GM19467 (cell line): ENCODE data around the gene BCAS3.

Source experiments
- ATAC-seq: cut with Tn5 transposase; IDR thresholded peaks from one replicate; pipeline ENCODE4 v1.9.1; 2021; ENCODE audit warnings: mild to moderate bottlenecking, moderate library complexity; ENCODE audit not compliant: unreplicated experiment

The BCAS3 gene

DNA sequence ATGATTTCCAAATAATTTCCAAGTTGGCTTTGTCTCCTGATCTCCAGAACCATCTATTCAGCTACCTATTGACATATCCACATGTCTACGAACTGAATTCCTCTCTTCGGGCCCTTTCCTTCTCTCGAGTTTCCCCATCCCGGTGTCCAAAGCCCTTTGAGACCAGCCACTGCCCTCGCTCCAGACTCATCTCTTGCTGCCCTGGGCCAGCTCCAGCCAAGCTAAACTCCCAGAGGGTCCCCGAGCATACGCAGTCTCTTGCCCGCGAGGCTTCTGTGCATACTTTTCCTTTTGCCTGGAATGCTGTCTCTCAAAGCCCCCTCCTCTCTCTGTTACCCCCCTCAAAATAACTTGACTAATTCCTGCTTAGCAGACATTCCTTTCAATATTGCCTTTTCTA, 694.8 kb downstream of the BCAS3 start:
- no peak for ATAC-seq

- no peak for ATAC-seq
These were observed 699.5 kb downstream of the BCAS3 start for GRCh38 chr17:61376931-61377838.

- ATAC-seq: no peak
These were observed 701.2 kb downstream of the BCAS3 start for GRCh38 chr17:61378658-61379456.

GRCh38 chr17:61379457-61380216, 702.0 kb downstream of the BCAS3 start:
- no peak for ATAC-seq

DNA sequence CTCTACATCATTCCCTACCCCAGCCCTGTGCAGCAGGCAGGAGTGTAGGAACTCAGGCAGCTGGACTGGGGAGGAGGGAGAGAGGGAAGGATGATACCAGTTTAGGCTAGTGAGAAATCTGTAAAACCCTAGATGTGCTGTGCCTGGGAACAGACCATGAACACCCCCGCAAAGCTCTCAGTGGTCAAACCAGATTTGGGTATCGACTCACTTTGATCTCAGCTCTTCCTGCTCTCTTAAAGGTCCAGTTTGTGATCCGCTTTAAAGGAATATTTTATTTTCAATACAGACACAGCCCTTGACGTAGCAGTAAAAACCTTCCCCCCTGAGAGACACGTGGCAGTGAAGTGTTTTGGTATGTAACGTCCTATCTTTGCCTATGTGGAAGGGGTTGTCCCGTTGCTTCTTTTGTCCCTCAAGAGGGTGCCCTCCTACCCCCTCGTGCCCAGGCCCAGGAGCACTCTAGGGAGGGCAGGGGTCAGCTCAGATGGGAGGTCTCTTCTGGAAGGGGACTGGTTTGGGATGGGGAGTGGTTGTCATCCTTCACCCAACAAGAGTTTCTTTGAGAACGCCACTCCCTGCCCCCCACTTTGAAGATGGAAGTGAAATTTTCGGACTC, 702.7 kb downstream of the BCAS3 start:
- no peak for ATAC-seq

- ATAC-seq: no peak
These were observed 703.3 kb downstream of the BCAS3 start for GRCh38 chr17:61380836-61381525.

GRCh38 chr17:61381537-61381936, 703.9 kb downstream of the BCAS3 start:
- ATAC-seq: no peak

DNA sequence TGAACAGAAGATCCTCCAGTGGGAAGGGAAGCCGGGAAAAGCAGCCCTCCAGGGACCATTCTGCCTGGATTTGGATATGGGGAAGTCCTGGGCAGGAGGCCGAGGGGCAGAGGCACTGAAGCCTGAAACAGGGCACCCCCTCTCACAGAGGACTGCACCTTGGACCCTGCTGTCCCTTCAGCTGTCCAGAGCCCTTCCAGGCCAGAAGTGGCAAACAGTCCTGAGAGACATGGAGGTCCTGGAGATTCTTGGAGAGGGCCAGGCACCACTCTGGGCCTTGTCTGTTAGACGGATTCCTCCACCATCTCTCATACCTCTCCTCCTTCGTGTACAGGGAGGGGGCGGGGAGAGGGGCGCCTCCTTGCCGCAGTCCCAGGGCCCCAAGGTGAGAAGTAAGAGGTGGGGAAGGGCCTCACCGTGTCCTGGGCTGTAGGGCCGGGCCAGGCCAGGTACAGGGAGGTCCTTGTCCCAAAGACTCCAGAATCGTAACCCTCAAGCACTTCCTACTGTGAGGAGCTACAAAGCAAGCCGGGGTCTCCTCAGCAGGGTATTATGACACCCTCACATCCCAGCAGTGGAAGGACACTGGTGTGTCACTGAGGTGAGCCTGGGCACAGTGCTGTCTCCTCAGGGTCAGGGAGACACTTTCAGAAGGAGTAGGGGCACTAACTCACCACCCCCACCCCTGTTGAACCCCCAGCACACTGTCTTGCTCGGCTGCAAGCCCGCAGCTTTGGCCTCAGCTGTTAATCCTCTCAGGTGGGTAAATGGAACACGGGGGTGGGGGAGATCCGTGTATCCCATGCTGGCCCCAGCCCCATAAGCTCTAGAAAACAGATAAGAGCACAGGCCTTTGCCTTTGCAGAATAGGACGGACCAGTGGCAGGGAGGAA, 705.4 kb downstream of the BCAS3 start:
- ATAC-seq: no peak

DNA sequence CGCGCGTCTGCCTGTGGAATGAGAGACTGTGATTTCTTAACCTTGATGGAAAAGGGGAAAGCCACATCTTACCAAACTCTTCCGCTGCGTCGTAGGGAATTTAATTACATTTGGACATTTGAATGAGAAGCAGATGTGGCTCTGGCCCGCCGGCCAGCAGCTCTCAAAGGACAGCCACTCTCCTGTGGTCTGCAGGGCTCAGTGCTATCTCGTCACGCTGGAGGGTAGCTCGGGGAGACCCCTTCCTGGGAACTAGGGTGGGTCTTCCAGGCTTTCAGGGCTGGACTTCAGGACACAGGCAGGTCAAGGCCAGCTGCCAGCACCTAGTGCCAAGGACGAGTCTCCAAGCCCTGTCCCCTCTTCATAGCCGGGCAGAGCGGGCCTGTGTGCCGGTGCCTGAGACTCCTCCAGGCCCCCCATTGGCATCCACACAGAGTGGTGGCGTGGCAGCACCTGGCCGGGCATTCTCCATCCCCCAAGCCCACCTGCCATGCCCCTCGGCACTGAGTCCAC, 706.1 kb downstream of the BCAS3 start:
- ATAC-seq: no peak

- no peak for ATAC-seq
These were observed 706.7 kb downstream of the BCAS3 start for GRCh38 chr17:61384354-61384691.

DNA sequence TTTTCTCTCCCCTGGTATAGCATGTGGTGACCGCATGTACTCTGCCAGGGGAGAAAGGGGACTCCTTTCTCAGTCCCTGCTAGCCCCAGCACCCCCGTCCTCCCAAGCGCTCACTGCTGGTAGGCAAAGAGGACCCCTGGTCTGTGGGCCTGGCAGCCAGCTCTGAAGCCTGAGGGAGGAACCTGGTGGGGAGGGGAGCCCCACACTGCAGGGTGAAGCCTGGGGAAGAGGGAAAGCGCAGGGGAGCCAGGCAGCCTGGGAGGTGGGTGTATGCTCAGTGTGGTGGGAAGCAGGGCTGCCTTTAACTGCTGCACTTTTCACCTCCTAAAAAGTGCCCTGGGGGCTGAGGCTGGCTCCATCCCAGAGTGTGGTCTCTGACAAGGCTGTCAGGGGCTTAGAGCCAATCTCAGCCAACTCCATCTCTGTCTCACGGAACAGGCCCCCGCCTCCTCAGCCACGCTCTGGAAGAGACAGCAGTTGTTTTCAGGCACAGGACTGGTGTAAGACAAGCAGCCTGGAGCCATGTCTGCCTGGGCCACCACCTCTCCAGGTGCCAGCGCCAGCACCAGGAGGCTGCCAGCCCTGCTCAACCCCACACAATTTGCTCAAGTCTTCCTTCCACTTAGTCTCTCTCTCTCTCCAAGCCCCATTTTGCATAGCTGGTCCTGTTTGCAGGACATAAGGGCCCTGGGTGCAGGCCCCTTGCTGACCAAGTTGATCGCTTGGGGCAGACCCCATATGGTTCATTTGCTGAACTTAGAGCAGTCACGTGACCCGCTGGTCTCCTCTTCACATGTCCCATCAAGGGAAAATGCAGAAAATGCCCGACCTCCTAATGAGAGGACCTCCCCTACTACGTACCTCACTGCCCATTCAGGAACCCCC, 707.3 kb downstream of the BCAS3 start:
- no peak for ATAC-seq

GRCh38 chr17:61385577-61386236, 708.1 kb downstream of the BCAS3 start:
- no peak for ATAC-seq

GRCh38 chr17:61386251-61386650, 708.6 kb downstream of the BCAS3 start:
- no peak for ATAC-seq

GRCh38 chr17:61387011-61387410, 709.4 kb downstream of the BCAS3 start:
- no peak for ATAC-seq

GRCh38 chr17:61387511-61388305, 710.1 kb downstream of the BCAS3 start:
- ATAC-seq: no peak

- ATAC-seq: no peak
These were observed 711.1 kb downstream of the BCAS3 start for GRCh38 chr17:61388561-61389356.
